HG03354 (cell line): ENCODE measurements around the gene ZNF219.

Experiments used
- ATAC-seq: cut with Tn5 transposase; IDR thresholded peaks from one replicate; pipeline ENCODE4 v1.9.1; 2021; ENCODE audit warnings: mild to moderate bottlenecking; ENCODE audit not compliant: unreplicated experiment, poor library complexity, severe bottlenecking

ZNF219 gene

GRCh38 chr14:21098076-21098891, at the start of gene ZNF219:
Gene ZNF219, minus strand, starts transcription at chr14:21098655. Its CDS starts 5,064 bp downstream, at chr14:21093591.
- no peak for ATAC-seq

- no peak for ATAC-seq
Observed at GRCh38 chr14:21145437-21145836, 47.0 kb upstream of the ZNF219 start.

DNA sequence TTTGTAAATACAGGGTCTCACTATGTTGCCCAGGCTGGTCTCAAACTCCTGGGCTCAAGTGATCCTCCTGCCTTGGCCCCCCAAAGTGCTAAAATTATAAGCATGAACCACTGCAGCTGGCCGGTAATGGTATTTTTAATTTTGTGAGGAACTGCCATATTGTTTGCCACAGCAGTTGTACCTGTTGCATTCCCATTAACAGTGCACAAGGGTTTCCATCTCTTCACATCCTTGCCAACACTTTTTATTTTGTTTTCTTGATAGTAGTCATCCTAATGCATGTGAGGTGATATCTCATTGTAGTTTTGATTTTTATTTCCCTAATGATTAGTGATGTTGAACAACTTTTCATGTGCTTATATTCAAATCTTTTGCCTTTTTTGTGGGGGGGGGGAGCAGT, 43.9 kb upstream of the ZNF219 start:
- no peak for ATAC-seq

DNA sequence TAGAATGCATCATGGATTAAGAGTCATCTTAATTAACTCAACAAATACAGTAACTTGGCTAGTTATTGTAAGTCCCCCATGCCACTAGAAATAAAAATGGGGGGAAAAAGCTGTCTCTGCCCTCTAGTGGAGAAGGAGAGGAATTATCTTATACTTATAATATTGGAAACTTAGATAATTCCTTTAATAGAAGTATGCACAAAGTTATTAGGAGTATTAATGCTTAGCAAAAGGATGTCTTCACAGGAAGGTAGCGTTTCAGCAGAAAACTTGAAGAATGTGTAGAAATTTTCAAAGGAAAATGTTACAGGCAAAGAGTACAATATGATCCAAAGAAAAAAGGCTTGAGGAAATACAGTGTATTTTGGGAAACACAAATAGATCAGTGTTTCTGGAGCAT, 37.6 kb upstream of the ZNF219 start:
- ATAC-seq: no peak

DNA sequence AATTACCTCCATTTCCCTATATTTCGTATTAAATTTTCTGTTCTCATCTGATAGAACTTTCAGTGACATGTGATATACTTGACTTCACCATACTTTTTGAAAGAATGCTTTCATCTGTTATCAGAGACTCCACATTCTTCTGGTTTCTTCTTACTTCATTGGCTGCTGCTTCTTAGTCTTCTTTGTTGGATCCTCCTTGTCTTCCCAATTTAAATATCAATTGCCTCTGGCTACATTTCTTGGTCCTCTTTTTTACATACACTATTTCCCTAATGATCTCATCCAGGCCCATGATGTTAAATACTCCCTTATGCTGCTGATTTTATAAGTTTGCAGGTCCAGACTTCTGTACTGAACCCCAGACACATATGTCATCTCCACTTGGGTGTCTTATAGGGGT, 35.4 kb upstream of the ZNF219 start:
- ATAC-seq: no peak

DNA sequence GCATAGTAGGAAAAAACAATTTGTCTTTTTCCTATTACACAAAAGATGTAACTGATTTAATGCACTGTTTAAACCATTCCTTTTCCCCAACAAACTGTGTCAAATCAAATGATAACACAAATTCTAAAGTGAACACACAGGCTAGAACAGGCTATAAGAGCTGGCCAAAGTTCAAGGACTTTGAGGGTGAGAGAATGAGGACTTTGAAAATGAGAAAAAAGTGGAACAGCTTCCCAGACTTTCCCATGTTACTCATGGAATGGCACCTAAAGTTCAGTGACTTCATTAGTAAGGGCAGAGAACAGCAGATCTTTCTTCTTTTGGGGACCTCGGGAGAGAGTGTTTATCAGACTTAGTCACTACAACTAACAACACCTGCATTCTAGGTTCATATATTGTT, 25.0 kb upstream of the ZNF219 start:
- no peak for ATAC-seq

DNA sequence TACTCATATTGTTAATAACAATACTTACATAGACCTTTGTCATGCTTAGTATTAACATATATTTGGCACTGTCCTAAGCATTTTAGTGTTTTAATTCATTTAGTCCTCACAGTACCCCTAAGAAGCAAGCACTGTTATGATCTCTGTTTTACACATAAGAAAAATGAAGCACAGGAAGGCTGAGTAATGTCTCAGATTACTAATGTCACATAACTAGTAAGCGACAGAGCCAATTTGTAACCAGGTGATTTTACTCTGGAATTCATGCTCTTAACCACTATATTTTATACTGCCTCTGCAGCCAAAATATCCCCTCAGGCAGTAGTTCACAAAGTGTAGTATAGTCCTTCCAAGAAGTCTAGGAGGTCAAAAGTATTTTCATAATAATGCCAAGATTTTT, 22.7 kb upstream of the ZNF219 start:
- no peak for ATAC-seq

GRCh38 chr14:21120686-21121085, 22.2 kb upstream of the ZNF219 start:
- ATAC-seq: no peak

DNA sequence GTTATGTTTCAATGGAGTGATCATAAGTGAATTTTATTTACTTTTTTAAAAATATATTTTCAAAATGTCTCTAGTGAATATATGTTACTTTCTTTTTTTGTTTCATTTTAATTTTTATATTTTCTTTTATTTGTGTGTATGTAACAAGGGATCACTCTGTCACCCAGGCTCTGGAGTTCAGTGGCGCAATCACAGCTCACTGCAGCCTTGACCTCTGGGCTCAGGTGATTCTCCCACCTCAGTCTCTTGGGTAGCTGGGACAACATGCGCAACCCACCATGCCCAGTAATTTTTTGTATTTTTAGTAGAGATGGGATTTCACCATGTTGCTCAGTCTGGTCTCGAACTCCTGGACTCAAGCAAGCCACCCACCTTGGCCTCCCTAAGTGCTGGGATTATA, 20.5 kb upstream of the ZNF219 start:
- ATAC-seq: no peak

DNA sequence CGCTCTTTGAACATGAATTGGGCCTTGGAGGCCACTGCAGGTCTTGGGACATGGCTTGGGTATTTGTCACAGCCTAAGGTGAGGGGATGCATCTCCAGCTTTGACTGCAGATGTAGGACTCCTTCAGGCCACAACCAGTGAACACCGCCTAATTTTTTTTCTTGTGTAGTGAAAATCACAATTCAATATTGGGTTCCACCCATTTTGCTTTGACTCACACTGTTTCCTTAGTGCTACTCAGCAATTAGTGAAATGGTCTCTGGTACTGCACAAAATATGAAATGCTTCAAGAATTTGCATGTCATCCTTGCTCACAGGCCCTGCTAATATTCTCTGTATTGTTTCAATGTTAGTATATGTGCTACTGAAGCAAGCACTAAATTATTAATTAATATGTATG, 14.9 kb upstream of the ZNF219 start:
- no peak for ATAC-seq

DNA sequence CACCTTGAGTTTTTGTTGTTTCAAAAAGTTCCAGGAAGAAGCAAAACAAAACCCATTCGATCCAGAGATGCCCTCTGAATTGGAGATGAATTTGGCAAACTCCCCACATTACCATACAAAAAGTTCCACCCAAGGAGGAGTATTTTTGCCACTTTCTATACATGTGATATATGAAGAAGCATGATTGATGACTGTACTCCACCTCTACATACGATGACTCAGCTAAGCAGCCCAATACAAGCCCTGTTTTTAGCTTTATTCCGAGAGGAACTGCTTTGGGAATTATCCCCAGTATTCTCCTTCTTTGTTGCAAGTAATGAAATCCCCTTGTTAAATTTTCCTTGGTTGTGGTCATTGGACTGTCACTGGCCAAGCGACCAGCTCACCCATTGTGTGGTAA, 13.8 kb upstream of the ZNF219 start:
- no peak for ATAC-seq

GRCh38 chr14:21109377-21110138, 11.1 kb upstream of the ZNF219 start:
- ATAC-seq: peak; percentile 62

DNA sequence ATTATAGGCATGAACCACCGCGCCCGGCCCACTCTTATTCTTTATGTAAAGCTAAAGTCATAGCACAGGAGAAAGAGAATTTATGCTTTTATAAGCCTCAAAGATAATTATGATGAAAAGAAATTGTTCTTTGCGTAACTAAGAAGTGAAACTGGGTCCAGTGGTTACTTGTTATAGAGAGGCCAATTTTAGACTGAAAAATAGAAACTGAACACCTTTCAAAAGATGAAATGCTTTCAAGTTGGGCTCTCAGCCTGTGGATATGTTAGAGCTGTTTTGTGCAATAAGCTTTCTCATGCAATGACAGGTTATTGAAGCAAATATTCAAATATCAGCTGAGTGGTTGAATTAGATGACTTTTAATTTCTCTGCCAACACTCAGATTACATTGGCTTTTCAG, 10.3 kb upstream of the ZNF219 start:
- ATAC-seq: no peak

GRCh38 chr14:21107283-21107800, 8.9 kb upstream of the ZNF219 start:
- ATAC-seq: no peak

GRCh38 chr14:21106498-21107282, 8.2 kb upstream of the ZNF219 start:
- no peak for ATAC-seq

- ATAC-seq: no peak
Observed at GRCh38 chr14:21106176-21106497, 7.7 kb upstream of the ZNF219 start.

DNA sequence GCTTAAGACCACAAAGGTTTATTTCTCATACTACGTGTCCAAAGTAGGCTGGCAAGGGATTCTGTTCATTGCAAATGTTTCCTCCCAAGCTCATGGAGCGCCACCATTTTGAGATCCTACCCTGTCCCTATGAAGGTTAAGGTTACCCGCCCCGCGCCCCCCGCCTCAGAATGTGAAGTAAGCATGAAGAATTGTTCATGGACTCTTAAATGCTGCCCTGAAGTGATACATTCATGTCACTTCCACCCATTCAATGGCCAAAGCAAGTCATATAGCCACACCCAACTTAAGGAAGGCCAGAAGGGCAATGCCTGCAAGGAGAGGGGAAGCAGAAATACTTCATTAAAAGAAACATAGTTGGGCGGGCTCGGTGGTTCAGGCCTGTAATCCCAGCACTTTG, 6.6 kb upstream of the ZNF219 start:
- no peak for ATAC-seq

DNA sequence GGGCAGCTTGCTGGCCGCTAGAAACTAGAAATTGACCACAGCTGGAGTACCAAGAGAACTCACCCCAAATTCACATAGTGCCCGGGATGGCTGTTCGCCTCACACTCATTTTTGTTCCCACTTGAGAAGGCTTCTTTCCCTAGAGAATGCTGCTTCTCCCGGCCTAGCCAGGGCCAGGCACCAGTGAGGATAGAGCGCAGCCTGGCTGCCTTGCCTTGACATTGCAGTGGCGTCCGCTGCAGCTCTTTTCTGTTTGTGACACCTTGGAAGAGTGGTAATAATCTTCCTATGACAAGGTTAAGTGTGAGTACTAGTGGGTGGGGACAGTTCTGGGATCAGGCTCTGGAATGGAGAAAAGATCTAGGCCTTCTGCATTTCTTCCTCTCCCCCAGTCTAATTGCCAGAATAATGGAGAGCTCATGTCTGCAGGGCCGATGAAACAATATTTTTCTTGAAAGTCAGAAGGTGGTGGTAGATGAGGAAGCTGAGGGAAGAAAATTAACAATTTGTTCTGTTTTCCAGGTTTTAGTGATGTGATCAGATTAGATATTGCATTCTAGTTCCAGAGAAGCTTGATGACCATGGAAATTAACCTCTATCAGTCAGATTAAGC, 6.1 kb upstream of the ZNF219 start:
- peak; percentile 41 for ATAC-seq

- ATAC-seq: peak; percentile 94
Observed at GRCh38 chr14:21103710-21104447, 5.4 kb upstream of the ZNF219 start.

- ATAC-seq: no peak
Observed at GRCh38 chr14:21103411-21103709, 4.9 kb upstream of the ZNF219 start.
